Measurements from ENCODE around the gene CXCL11. TPM values are rescaled to one million over a fixed set of nuclear protein-coding genes. Genes with fewer than 3 reads are reported as not detected.

Gene CXCL11
- total RNA-seq, 2 experiments from 2014 or later = not detected

GRCh38 chr4:76059750-76060149 lies 23.9 kb upstream of the CXCL11 start:
- no peaks in the 10 kb centered on the region for H3K36me3 ChIP-seq (ENCODE audit: insufficient read depth, low read length)
- ATAC-seq (ENCODE audit: poor library complexity) = no peak
- no peak overlapping the region for H3K27ac Mint-ChIP-seq
- peaks cover 9% of the 10 kb centered on the region for H3K27me3 Mint-ChIP-seq
- H3K4me1 ChIP-seq (ENCODE audit: insufficient read depth, low read length) = no peaks in the 10 kb centered on the region
- H3K27ac ChIP-seq (ENCODE audit: low read depth in 1 of 2, low read length in 2 of 2) = no peak overlapping the region
- TF ChIP-seq, protein P1, sequence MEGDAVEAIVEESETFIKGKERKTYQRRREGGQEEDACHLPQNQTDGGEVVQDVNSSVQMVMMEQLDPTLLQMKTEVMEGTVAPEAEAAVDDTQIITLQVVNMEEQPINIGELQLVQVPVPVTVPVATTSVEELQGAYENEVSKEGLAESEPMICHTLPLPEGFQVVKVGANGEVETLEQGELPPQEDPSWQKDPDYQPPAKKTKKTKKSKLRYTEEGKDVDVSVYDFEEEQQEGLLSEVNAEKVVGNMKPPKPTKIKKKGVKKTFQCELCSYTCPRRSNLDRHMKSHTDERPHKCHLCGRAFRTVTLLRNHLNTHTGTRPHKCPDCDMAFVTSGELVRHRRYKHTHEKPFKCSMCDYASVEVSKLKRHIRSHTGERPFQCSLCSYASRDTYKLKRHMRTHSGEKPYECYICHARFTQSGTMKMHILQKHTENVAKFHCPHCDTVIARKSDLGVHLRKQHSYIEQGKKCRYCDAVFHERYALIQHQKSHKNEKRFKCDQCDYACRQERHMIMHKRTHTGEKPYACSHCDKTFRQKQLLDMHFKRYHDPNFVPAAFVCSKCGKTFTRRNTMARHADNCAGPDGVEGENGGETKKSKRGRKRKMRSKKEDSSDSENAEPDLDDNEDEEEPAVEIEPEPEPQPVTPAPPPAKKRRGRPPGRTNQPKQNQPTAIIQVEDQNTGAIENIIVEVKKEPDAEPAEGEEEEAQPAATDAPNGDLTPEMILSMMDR (IDR thresholded peaks at IDR 0.05) = no peak
- ChIA-PET CTCF (interaction anchor here (0.6 kb wide), 1 partner anchor 69 kb away, joined by 3 read pairs; no protein-coding TSS in a partner anchor), POLR2A (no interaction called here)
- no peaks in the 10 kb centered on the region for H3K9me3 Mint-ChIP-seq
- no peaks in the 10 kb centered on the region for H3K36me3 Mint-ChIP-seq (ENCODE audit: low read depth)
- DNase-seq = peak in 2 of 14 experiments; percentile 10 to 34
- no peaks in the 10 kb centered on the region for H3K9me3 ChIP-seq (ENCODE audit: control insufficient read depth in 1 of 2, insufficient read depth in 1 of 2, low read length in 2 of 2)
- no peaks in the 10 kb centered on the region for H3K27me3 ChIP-seq (ENCODE audit: control insufficient read depth in 1 of 2, insufficient read depth in 2 of 2, low read length in 2 of 2)
- H3K4me1 Mint-ChIP-seq (ENCODE audit: low read depth) = no peaks in the 10 kb centered on the region
- H3K4me3 ChIP-seq (ENCODE audit: low read length) = no peak overlapping the region
- intact Hi-C loops (cut with DNase I, micrococcal nuclease) = no loop called here
- H3K4me3 Mint-ChIP-seq = no peak overlapping the region

- POLR2A ChIA-PET = interaction anchor here (0.7 kb wide), 1 partner anchor 36 kb away, joined by 3 read pairs; no protein-coding TSS in a partner anchor
- H3K9me3 Mint-ChIP-seq = no peaks in the 10 kb centered on the region
Observed at GRCh38 chr4:76058888-76059426, 23.1 kb upstream of the CXCL11 start.

DNA sequence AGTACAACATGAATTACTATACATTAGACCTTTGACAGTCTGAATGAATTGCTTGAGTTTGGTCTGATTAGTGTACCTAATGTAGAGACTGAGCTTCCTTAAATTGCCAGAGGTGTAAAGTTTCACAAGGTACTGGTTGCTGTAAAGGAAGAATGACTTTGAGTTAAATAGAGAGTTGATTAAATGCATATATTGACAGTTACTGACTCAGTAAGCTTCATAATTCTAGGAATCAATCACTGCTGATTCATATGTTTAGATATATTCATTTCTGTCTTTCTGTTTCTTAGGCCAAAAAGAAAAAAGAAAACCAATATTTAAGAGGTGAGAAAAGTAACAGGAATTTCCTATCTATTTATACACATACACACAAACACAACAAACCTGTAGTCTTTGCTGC lies 22.4 kb upstream of the CXCL11 start:
- no peaks in the 10 kb centered on the region for H3K36me3 Mint-ChIP-seq (ENCODE audit: low read depth)
- H3K27ac Mint-ChIP-seq = no peak overlapping the region
- intact Hi-C loops (cut with DNase I, micrococcal nuclease) = no loop called here
- POLR2A ChIA-PET = interaction anchor here (0.7 kb wide), 1 partner anchor 36 kb away, joined by 3 read pairs; no protein-coding TSS in a partner anchor
- peaks cover 9% of the 10 kb centered on the region for H3K27me3 Mint-ChIP-seq
- no peak overlapping the region for H3K4me3 ChIP-seq (ENCODE audit: low read length)
- no peaks in the 10 kb centered on the region for H3K9me3 Mint-ChIP-seq
- ATAC-seq (ENCODE audit: poor library complexity) = no peak
- TF ChIP-seq, protein P1 (IDR thresholded peaks at IDR 0.05) = no peak
- DNase-seq = no peak
- H3K4me3 Mint-ChIP-seq = no peak overlapping the region
- H3K27me3 ChIP-seq (ENCODE audit: control insufficient read depth in 1 of 2, insufficient read depth in 2 of 2, low read length in 2 of 2) = no peaks in the 10 kb centered on the region
- no peaks in the 10 kb centered on the region for H3K9me3 ChIP-seq (ENCODE audit: control insufficient read depth in 1 of 2, insufficient read depth in 1 of 2, low read length in 2 of 2)
- no peaks in the 10 kb centered on the region for H3K4me1 ChIP-seq (ENCODE audit: insufficient read depth, low read length)
- CTCF ChIA-PET = interaction anchor here (1.1 to 1.2 kb wide), 2 partner anchors 13 to 162 kb away, joined by 3 to 4 read pairs; no protein-coding TSS in a partner anchor
- no peaks in the 10 kb centered on the region for H3K4me1 Mint-ChIP-seq (ENCODE audit: low read depth)
- no peaks in the 10 kb centered on the region for H3K36me3 ChIP-seq (ENCODE audit: insufficient read depth, low read length)
- H3K27ac ChIP-seq (ENCODE audit: low read depth in 1 of 2, low read length in 2 of 2) = no peak overlapping the region

More at GRCh38 chr4:76058888-76059426, 23.1 kb upstream of the CXCL11 start:
- Mint-ChIP-seq H3K4me3 (no peak overlapping the region), H3K27me3 (peaks cover 9% of the 10 kb centered on the region), H3K27ac (no peak overlapping the region), H3K36me3 (ENCODE audit: low read depth) (no peaks in the 10 kb centered on the region), H3K4me1 (ENCODE audit: low read depth) (no peaks in the 10 kb centered on the region)
- DNase-seq (no peak), ATAC-seq (ENCODE audit: poor library complexity) (no peak)
- Histone ChIP-seq H3K9me3 (ENCODE audit: control insufficient read depth in 1 of 2, insufficient read depth in 1 of 2, low read length in 2 of 2) (no peaks in the 10 kb centered on the region), H3K4me1 (ENCODE audit: insufficient read depth, low read length) (no peaks in the 10 kb centered on the region), H3K4me3 (ENCODE audit: low read length) (no peak overlapping the region), H3K27ac (ENCODE audit: low read depth in 1 of 2, low read length in 2 of 2) (no peak overlapping the region), H3K27me3 (ENCODE audit: control insufficient read depth in 1 of 2, insufficient read depth in 2 of 2, low read length in 2 of 2) (no peaks in the 10 kb centered on the region), H3K36me3 (ENCODE audit: insufficient read depth, low read length) (no peaks in the 10 kb centered on the region)
- TF ChIP-seq, protein P1 (IDR thresholded peaks at IDR 0.05) = no peak
- intact Hi-C loops (cut with DNase I, micrococcal nuclease) = no loop called here
- CTCF ChIA-PET = interaction anchor here (0.6 to 1.2 kb wide), 3 partner anchors 13 to 163 kb away, joined by 3 to 4 read pairs (median 3); no protein-coding TSS in a partner anchor
